PC-3 (cell line): ENCODE results near the gene TENM4. TPM values are rescaled to one million over a fixed set of nuclear protein-coding genes. Genes with fewer than 3 reads are reported as not detected.

ENCODE experiments used
- ATAC-seq: fragments of 200-7000 bp; cut with Tn5 transposase; 2 replicates; pipeline ENCODE4 v1.9.1; 2020; ENCODE audit warnings: mild to moderate bottlenecking, moderate library complexity
- BruUV-seq: library from RNA; stranded (reverse); fragments of 400-500 nt; replicated peaks from 2 replicates; lab custom pipeline; 2021; lab: Mats Ljungman, UMichigan
- CTCF ChIA-PET: fragments of 300-600 bp; sonication (Branson Sonifier 250); formaldehyde crosslinking; loops from one replicate; lab custom pipeline; 2022; ENCODE audit warnings: antibody characterized with exemption; lab: Charles Lee
- POLR2A ChIA-PET: fragments of 300-600 bp; sonication (Branson Sonifier 250); formaldehyde crosslinking; loops from one replicate; lab custom pipeline; 2022; ENCODE audit warnings: antibody characterized with exemption; ENCODE audit not compliant: unreplicated experiment; lab: Charles Lee
- DNase-seq: peaks from one replicate; pipeline ENCODE4 v3.0.0-alpha.2; 2015
- H2AFZ ChIP-seq: fragments of 300-600 bp; sonication (generic); 2 replicates; pipeline ENCODE4 v1.6.0; 2016; ENCODE audit warnings: antibody characterized with exemption, low read length
- H3F3A ChIP-seq: fragments of 300-600 bp; sonication (generic); one replicate; pipeline ENCODE4 v1.6.0; 2017; ENCODE audit warnings: antibody characterized with exemption, low read length, control low read depth, mild to moderate bottlenecking; ENCODE audit not compliant: unreplicated experiment
- H3K27ac ChIP-seq: fragments of 300-600 bp; sonication (generic); 2 replicates; pipeline ENCODE4 v1.5.1; 2016; ENCODE audit warnings: mild to moderate bottlenecking, low read length
- H3K27me3 ChIP-seq: fragments of 300-600 bp; sonication (generic); 2 replicates; pipeline ENCODE4 v1.6.1; 2016; ENCODE audit warnings: low read length, mixed read lengths
- H3K36me3 ChIP-seq: fragments of 300-600 bp; sonication (generic); 2 replicates; pipeline ENCODE4 v1.6.1; 2016; ENCODE audit warnings: low read depth, mixed run types, low read length, mixed read lengths
- H3K4me1 ChIP-seq: fragments of 300-600 bp; sonication (generic); 2 replicates; pipeline ENCODE4 v1.5.1; 2016; ENCODE audit warnings: low read length; ENCODE audit not compliant: insufficient read depth
- H3K4me2 ChIP-seq: fragments of 300-600 bp; sonication (generic); 2 replicates; pipeline ENCODE4 v1.6.0; 2016; ENCODE audit warnings: low read length
- H3K4me3 ChIP-seq: fragments of 300-600 bp; sonication (generic); 2 replicates; pipeline ENCODE4 v1.5.1; 2016; ENCODE audit warnings: mild to moderate bottlenecking, low read length, mixed read lengths
- H3K79me2 ChIP-seq: fragments of 300-600 bp; sonication (generic); 2 replicates; pipeline ENCODE4 v1.6.1; 2017; ENCODE audit warnings: low read length, mixed read lengths
- H3K9ac ChIP-seq: fragments of 300-600 bp; sonication (generic); 2 replicates; pipeline ENCODE4 v1.6.0; 2016; ENCODE audit warnings: mild to moderate bottlenecking, low read length
- H3K9me2 ChIP-seq: fragments of 300-600 bp; sonication (generic); replicated peaks from 2 replicates; pipeline ENCODE4 v1.6.1; 2016; ENCODE audit warnings: mixed run types, low read length, mixed read lengths
- H3K9me3 ChIP-seq: fragments of 300-600 bp; sonication (generic); 2 replicates; pipeline ENCODE4 v1.6.1; 2016; ENCODE audit warnings: low read length, mixed read lengths
- H4K20me1 ChIP-seq: fragments of 300-600 bp; sonication (generic); 2 replicates; pipeline ENCODE4 v1.6.1; 2016; ENCODE audit warnings: low read length, mixed read lengths
- EZH2 ChIP-seq: fragments of 300-600 bp; sonication (generic); IDR thresholded peaks from one replicate; pipeline ENCODE4 v1.6.1; 2017; ENCODE audit warnings: antibody characterized with exemption, mild to moderate bottlenecking, low read length; ENCODE audit not compliant: unreplicated experiment
- EZH2phosphoT487 ChIP-seq: fragments of 300-600 bp; sonication (generic); IDR thresholded peaks from 2 replicates; pipeline ENCODE4 v1.6.1; 2018; ENCODE audit warnings: mild to moderate bottlenecking, antibody characterized with exemption, low read length, borderline replicate concordance
- intact Hi-C: fragments of 100-400 bp; cut with micrococcal nuclease; formaldehyde crosslinking; loops from 2 replicates; pipeline ENCODE4 v1.9.0; 2023
- total RNA-seq: library from RNA; depleted of rRNA; stranded (reverse); fragments of >200 nt; gene quantifications from 2 replicates; pipeline ENCODE4 v1.2.3, GENCODE V29; 2014
- TF ChIP-seq, protein P1 (sequence below): fragments of 300-600 bp; sonication (generic); conservative IDR thresholded peaks from 2 replicates; pipeline ENCODE4 v1.5.1; 2017; ENCODE audit warnings: antibody characterized with exemption, low read depth, mild to moderate bottlenecking, low read length

TENM4 gene
- total RNA-seq, 1 experiment from 2014 or later: 19.7 TPM

DNA sequence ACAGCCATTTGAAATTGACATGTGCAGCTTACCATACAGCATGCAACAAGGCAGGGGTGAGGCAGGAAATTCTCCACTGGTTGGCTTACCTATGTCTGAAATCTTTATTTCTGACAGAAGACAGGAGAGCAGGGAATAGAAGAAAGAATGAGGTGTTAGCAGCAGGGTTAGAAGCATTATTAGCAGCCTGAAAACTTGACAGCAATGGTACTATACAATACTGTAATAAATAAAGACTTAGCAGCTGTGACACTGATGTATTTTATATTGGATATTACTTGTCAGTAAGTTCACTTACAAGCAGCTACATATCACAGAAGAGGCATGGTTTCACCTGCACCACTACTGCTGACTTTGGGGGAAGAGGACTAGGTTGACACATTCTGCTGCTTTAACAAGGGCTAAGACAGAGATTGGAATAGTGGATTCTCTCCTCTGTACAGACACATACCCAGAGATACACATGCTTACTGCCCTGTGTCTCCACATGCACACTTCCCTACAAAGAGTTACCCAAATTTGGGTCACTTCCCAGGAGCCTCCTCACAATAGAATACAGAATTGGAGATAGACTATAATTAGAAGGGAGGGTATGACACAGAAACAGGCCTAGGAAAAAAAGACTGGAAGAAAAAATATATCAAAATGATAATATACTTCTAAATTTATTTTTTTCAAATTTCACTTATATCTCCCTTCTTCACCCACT lies 720.4 kb downstream of the TENM4 start:
- Histone ChIP-seq H3K79me2 (no peaks in the 10 kb centered on the region), H3K9me2 (no peaks in the 10 kb centered on the region), H3K27ac (no peak overlapping the region), H3K9me3 (no peaks in the 10 kb centered on the region), H3F3A (peaks cover 6% of the 10 kb centered on the region), H3K4me3 (no peak overlapping the region), H3K4me2 (no peak overlapping the region), H2AFZ (no peak overlapping the region), H4K20me1 (no peaks in the 10 kb centered on the region), H3K9ac (no peak overlapping the region), H3K4me1 (peaks cover 32% of the 10 kb centered on the region), H3K36me3 (no peaks in the 10 kb centered on the region), H3K27me3 (no peaks in the 10 kb centered on the region)
- TF ChIP-seq EZH2phosphoT487: no peak
- intact Hi-C loops: no loop called here
- BruUV-seq: no TSS peak
- CTCF ChIA-PET: no interaction called here
- POLR2A ChIA-PET: no interaction called here
- no peak for ATAC-seq
- DNase-seq: no peak

DNA sequence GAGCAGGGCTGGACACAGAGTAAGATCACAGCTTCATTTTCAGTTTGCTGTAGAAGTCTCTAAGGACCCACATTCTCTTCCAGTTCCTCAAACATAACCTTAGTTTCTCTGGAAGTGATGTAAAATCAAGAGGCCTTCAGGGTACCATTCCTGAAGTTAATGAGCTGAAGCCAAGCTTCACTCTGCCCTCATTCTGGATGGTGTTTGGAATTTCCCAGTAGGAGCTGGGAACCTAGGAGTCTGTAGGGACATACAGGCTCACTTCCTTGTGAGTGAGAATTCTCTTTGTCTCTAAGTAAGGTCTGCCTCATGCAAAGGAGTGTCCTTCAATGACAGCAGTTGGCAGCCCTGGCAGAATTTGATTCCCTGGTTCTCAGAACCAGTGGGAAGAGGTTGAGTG lies 723.8 kb downstream of the TENM4 start:
- no peaks in the 10 kb centered on the region for H3K27me3 ChIP-seq
- H3K9me3 ChIP-seq: no peaks in the 10 kb centered on the region
- H2AFZ ChIP-seq: no peak overlapping the region
- TF ChIP-seq, protein P1, sequence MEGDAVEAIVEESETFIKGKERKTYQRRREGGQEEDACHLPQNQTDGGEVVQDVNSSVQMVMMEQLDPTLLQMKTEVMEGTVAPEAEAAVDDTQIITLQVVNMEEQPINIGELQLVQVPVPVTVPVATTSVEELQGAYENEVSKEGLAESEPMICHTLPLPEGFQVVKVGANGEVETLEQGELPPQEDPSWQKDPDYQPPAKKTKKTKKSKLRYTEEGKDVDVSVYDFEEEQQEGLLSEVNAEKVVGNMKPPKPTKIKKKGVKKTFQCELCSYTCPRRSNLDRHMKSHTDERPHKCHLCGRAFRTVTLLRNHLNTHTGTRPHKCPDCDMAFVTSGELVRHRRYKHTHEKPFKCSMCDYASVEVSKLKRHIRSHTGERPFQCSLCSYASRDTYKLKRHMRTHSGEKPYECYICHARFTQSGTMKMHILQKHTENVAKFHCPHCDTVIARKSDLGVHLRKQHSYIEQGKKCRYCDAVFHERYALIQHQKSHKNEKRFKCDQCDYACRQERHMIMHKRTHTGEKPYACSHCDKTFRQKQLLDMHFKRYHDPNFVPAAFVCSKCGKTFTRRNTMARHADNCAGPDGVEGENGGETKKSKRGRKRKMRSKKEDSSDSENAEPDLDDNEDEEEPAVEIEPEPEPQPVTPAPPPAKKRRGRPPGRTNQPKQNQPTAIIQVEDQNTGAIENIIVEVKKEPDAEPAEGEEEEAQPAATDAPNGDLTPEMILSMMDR: no peak
- TF ChIP-seq EZH2phosphoT487 (no peak), EZH2 (no peak)
- no peak overlapping the region for H3K9ac ChIP-seq
- BruUV-seq: no TSS peak
- no peaks in the 10 kb centered on the region for H3K9me2 ChIP-seq
- ChIA-PET CTCF (interaction anchor here (3.1 kb wide), 1 partner anchor 71 kb away, joined by 129 read pairs; no protein-coding TSS in a partner anchor), POLR2A (no interaction called here)
- intact Hi-C loops: no loop called here
- peaks cover 6% of the 10 kb centered on the region for H3F3A ChIP-seq
- H3K4me1 ChIP-seq: peaks cover 37% of the 10 kb centered on the region
- H3K4me3 ChIP-seq: no peak overlapping the region
- H3K36me3 ChIP-seq: no peaks in the 10 kb centered on the region
- no peak for DNase-seq
- H3K27ac ChIP-seq: no peak overlapping the region
- H3K79me2 ChIP-seq: no peaks in the 10 kb centered on the region
- no peak overlapping the region for H3K4me2 ChIP-seq
- no peak for ATAC-seq
- no peaks in the 10 kb centered on the region for H4K20me1 ChIP-seq

DNA sequence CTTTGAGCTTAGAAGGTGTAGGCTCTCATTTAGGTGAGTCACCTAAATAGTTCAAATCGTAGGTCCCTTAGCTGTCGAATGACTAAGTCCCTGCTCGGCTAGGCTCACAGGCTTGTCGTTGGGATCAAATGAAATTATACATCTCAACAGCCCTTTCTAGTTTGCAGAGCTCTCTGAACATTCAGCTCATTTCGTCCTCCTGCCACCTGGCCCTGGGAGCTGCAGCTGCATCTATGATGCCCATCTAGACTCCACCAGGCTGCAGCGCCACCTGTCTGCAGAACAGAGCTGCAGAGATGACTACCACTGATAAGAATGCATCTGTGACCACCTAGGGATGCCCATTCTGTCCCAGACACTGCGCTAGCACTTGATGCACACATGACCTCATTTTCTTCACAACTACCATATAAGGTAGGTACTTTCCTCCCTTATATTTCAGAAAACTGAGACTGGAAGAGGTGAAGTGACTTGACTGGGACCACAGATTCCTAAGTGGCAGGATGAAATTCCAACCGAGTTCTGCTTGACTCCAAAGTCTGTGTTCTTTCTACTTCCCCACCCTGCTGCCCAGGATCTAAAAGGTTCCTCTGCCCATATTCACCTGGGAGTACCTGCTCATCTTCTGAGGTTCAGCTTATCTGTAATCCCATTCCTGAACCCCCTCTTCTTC lies 725.1 kb downstream of the TENM4 start:
- Histone ChIP-seq H3K9me2 (no peaks in the 10 kb centered on the region), H3K9ac (no peak overlapping the region), H3F3A (peaks cover 6% of the 10 kb centered on the region), H3K36me3 (no peaks in the 10 kb centered on the region), H3K4me1 (peaks cover 33% of the 10 kb centered on the region), H3K27me3 (no peaks in the 10 kb centered on the region), H3K9me3 (no peaks in the 10 kb centered on the region), H2AFZ (no peak overlapping the region), H3K4me3 (no peak overlapping the region), H4K20me1 (no peaks in the 10 kb centered on the region), H3K79me2 (no peaks in the 10 kb centered on the region), H3K27ac (peak overlapping the region; percentile 77), H3K4me2 (peak overlapping the region; percentile 70)
- ChIA-PET CTCF (interaction anchor here (0.5 to 3.1 kb wide), 16 partner anchors 17 to 384 kb away, joined by 3 to 129 read pairs (median 6); no protein-coding TSS in a partner anchor), POLR2A (interaction anchor here (0.6 to 1.5 kb wide), 8 partner anchors 17 to 299 kb away, joined by 3 to 8 read pairs (median 5); no protein-coding TSS in a partner anchor)
- peak; percentile 90 for ATAC-seq
- no peak for TF ChIP-seq EZH2phosphoT487
- TF ChIP-seq, protein P1: peak; percentile 98
- no TSS peak for BruUV-seq
- DNase-seq: peak; percentile 99
- intact Hi-C loops: loop anchor here (1.0 kb wide), 6 partner anchors 25 to 246 kb away; no protein-coding TSS in a partner anchor
